Activated CD8-positive, alpha-beta memory T cell treated with anti-CD3 and anti-CD28 coated beads, Interleukin-2, amount 50 U/mL, for 24 hours (primary cell): ENCODE measurements around the gene CAMKV.

ENCODE experiments used
- DNase-seq: peaks from one replicate; pipeline ENCODE4 v3.0.0-alpha.2; 2020; ENCODE audit errors: extremely low read depth

CAMKV gene

DNA sequence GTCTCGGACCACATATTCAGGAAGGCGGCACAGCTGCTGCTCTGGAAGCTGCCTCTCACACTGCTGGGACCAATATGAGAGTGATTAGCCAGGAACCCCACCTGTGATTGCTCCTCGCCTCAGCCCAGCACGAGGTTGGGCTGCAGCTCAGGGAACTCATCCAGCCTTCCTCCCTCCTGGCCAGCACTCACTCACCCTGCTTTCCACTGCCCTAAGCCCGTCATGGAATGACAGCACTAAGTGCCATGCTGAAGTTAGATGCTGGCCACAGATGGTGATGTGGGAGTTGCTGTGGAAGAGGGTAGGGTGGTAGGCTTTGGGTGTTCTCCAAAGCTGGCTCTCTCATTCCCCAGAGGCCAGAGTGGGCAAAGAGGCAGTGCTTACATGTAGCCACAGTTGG is 26.6 kb upstream of the CAMKV start:
- no peak for DNase-seq

GRCh38 chr3:49895791-49896190 is 26.1 kb upstream of the CAMKV start:
- no peak for DNase-seq

- DNase-seq = no peak
Observed at GRCh38 chr3:49889296-49889695, 19.6 kb upstream of the CAMKV start.

DNA sequence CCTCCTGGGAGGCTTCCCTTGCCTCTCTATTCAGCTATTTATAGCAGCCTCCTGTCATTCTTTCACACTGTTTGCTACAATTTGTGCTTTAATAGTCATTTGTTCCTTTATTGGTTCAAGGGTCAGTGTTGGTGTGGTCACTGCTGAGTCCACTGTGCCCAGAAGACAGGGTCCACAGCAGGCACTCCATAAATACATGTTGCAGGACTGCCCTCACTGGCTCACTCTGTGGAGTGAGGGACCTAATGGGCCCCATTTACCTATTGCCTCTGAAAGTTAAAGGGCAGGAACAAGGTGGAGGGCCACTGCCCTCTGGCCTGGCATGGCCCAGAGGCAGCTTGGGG is 17.2 kb upstream of the CAMKV start:
- no peak for DNase-seq

DNA sequence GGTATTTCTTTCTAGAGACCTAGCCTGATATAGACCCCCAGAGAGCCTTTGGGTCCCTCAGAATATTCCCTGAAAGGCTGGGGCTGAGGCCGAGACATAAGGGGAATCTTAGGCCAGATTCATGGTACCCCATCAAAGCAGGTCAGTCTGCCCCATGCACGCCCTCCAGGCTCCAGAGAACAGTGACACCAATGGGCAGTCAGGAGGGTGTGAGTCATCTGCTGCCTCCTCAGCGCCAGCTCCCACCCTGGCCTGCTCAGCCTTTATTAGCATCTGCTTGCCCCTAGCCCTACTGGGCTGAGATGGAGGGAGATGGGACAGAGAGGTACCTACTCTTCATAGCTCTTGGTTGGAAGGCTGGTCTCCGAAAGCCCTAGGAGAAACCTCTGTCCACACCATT is 14.3 kb upstream of the CAMKV start:
- DNase-seq = no peak

DNA sequence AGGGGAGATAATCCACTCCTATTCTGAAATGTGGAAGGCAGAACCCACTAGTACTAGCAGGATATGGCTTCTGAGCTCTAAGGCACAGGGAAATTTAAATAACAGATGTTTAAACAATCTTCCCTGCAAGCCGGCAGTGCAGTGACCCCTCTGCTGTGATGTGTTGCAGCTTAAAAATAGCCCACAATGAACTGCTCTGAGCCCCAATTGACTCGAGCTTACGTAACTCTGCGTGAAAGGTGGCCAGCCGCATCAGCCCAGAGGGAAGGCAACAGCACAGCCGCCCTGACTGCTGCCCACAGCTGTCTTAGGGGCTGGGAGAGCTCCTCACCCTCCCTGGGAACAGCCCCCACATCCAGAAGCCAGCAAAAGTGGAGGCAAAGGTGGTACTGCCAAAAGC is 12.5 kb upstream of the CAMKV start:
- DNase-seq = no peak

DNA sequence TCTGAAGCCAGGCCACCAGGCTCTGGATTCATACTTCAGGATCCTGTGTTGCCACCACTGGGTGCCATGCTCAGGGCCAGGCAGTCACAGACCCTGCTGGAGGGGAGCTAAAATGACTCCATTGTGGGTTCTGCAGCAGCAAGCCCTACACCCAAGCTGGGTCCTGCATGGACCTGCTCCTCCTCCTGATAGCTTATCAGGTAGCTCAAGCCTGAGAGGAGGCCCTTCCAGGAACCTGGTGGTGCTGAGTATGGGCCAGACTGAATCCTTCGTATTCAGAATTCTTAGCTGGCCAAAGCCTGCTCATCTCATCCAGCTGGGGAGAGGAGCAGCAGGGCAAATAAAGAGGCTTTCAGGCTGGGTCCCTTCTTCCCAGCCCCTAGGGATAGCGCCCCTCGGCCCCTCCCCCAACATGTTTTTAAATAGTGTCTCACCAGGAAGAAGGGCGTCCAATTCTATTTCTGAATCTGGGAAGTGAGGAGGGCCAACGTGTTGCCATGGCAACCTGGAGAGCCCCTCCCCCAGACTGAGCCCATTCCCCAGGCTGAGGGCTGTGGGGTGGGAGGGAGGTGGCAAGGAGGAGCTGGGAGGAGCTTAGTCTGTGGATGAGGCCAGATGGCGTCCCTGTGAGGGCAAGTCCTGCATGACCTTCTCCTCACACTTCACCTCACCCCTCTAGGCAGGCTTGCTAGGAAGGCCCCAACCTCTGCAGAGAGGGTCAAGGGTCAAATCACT is 11.0 kb upstream of the CAMKV start:
- DNase-seq = no peak

DNA sequence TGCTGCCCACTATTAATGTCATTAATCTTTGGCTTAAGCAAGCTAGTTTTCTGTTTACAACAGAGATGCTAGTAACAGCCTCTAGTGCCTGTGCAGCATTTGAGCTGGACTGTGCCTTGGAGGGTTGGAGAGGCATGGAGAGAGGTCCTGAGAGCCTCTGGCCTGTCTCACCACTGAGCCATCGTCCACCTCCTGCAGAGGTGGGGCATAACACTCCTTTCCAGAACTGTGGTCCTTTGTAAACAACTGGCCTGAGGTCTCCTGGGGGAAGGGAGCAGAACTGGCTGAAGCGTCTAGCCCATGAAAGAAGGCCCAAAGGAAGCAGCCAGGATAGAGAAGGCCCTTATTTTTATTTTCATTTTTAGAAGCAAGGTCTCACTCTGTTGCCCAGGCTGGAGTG is 10.0 kb upstream of the CAMKV start:
- DNase-seq = no peak

- DNase-seq = no peak
Observed at GRCh38 chr3:49878686-49879085, 9.0 kb upstream of the CAMKV start.

DNA sequence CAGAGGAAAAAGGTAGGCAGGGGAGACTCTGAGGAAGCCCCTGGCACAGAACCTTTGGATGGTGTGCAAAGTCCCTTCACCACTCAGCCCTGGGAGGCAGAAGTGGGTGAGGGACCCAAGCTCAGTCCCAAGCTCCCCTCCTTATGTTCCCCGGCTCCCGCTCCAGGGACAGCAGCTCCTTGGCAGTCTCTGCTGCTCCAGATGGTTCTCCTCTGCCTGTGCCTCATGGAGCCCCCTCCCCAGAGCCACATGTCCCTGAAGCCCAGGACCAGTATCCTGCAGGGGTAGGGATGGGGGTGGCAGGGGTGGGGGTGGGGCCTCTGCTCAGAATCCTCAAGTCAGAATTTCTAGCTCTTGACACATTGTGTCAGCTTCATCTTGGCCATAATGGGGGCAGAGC is 8.0 kb upstream of the CAMKV start:
- no peak for DNase-seq

- no peak for DNase-seq
Observed at GRCh38 chr3:49876567-49876966, 6.9 kb upstream of the CAMKV start.

GRCh38 chr3:49873623-49874022 is 3.9 kb upstream of the CAMKV start:
- no peak for DNase-seq

- DNase-seq = no peak
Observed at GRCh38 chr3:49872801-49873281, 3.1 kb upstream of the CAMKV start.

DNA sequence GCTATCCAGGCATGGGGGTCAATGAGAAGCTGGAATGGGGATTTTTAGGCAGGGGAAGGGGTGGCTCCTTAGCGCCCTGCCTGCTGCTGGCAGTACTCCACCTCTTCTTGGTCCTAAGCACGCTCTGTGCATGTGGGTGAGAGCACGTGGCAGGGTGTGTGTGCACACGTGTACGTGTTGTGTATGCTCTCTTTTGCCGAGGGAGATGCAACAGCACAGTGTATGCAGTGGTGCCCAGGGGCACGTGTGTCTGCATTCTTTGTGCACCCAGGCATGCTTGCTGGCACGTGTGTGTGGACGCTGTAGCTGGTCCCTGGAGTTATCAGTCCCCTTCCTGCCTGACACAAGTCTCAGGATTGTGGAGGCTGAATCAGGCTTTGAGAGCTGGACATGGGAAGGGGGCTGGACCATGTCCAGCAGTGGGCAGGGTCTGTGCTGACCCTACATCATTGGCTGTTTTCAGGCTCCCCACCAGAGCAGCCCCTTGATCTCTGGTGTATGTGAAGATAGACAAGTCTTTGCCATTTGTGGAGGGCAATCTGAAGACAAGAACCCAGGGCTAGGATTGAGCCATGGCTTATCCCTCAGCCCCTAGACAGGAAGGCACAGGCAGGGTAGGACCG is 1.9 kb upstream of the CAMKV start:
- no peak for DNase-seq

GRCh38 chr3:49868862-49869466 is 742 bp downstream of the CAMKV start:
- no peak for DNase-seq

DNA sequence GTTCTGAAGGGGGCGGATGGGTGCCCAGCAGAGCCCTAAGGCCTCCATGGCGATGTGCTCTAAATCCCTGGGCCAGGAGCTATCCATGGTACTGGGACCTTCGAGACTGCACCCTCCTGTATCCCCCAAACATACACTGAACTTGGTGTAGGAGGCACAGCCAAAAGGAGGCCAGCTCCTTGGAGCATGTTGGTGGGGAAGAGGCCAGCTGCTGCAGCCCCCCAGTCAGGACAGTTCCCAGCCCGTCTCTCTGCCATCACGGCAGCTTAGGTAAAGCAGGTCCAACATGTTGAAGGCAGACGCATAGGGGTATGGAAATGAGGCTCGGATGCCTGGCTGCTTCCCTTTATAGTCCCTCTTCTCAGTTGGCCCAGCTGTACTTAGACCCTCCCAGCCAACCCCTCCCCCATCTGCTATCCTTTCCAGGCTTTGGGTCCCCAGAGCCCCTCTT is 1.8 kb downstream of the CAMKV start:
- no peak for DNase-seq

GRCh38 chr3:49867400-49867799 is 2.3 kb downstream of the CAMKV start:
- DNase-seq = no peak

GRCh38 chr3:49865198-49865784 is 4.4 kb downstream of the CAMKV start:
- no peak for DNase-seq

- DNase-seq = no peak
Observed at GRCh38 chr3:49864505-49864904, 5.2 kb downstream of the CAMKV start.

DNA sequence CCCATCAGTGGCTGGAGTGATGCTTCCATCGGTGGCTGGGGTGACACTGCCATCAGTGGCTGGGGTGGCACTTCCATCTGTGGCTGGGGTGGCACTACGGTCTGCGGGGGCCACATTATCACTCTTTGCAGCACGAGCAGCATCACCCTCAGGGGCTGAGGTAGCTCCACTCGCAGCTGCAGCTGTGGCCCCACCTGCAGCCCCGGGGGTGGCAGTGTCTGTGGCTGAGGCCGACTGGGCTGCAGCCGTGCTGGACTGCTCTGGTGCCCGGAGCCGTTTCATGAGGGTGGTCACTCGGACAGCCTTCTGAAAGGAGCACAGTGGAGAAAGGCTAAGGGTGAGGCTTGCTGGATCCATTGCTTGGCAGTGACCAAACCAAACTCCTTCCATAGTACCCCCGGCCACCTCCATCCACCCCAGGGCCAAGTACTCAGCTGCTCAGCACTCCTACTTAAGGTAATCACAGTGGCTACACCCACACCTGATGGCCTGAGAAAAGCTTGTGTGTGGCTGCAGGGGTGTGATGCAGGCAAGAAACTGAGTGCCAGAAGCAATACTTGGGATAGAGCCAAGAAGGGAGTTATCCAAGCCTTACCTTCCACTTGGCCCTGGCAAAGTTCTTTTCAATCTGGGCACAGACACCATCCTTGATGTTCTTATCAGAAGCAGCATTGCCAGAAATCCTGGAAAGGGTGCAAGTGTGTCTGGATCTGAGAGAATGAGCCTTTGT is 10.0 kb downstream of the CAMKV start:
- no peak for DNase-seq

DNA sequence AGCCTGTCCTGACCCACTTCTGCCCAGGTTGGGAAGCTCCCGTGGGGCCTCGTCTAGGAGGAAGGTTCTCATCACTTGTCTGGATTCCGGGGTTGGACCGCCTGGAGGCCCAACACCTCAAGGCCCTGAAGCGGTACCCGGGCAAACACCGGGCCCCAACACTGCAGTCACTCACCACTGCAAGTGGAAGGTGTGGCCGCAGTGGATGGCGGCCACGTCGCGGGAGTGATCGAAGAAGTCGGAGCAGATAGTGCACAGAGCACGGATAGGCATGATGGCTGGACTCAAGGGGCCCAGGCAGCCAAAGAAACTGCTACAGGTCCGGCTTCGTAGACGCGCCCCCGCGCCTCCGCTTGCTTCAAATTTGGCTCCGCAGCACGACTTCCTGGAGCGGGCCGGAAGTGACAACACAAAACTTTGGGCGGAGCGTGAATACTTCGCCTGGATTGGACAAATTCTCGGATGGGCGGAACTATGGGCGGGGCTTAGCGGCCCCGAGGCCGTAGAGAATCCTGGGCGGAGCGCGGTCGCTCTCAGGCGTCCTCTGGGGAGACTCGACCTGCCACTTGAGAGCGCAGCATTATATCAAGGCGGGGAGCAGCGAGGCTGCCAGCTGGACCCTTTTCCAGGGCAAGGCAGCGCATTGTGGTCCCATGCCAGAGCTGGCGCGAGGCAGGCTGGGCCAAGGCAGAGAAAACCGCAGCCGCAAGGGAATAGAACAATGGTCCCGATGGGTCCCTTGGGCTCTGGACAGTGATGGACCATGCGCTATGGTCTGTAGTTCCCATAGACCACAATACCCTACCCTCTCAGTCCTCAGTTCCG is 13.3 kb downstream of the CAMKV start, which contains the start of gene TRAIP:
TSS of gene TRAIP (minus strand) at position 384 of the 825 bp plus-strand sequence. CDS start at position 273, 111 bp downstream.
- DNase-seq = peak; percentile 84
